Stimulated activated memory B cell treated with anti-CD40 and anti-IgM and Interleukin-4, amounts not matched to agents 10 μg/mL and 1 μg/mL and 100 μg/mL, for 72 hours (primary cell): ENCODE data around the gene GRK4.
"Not testable (repeated sequence)": the region's sequence is repeated elsewhere in the genome, so short reads cannot be mapped to it uniquely, and the experiment has no call there.

Experiments used
- ATAC-seq: fragments of 150-1000 bp; cut with Tn5 transposase; 2 replicates; pipeline ENCODE4 v1.10.0; 2021
- H3K27ac Mint-ChIP-seq: one replicate; pipeline ENCODE4 v1.8.0; 2022; ENCODE audit warnings: mild to moderate bottlenecking, mixed read lengths
- H3K27me3 Mint-ChIP-seq: one replicate; pipeline ENCODE4 v1.8.0; 2022; ENCODE audit warnings: mixed read lengths
- H3K36me3 Mint-ChIP-seq: one replicate; pipeline ENCODE4 v1.8.0; 2022; ENCODE audit warnings: mixed read lengths
- H3K4me1 Mint-ChIP-seq: one replicate; pipeline ENCODE4 v1.8.0; 2022; ENCODE audit warnings: mixed read lengths
- H3K4me3 Mint-ChIP-seq: one replicate; pipeline ENCODE4 v1.8.0; 2022; ENCODE audit warnings: mild to moderate bottlenecking, moderate library complexity, mixed read lengths
- H3K9me3 Mint-ChIP-seq: one replicate; pipeline ENCODE4 v1.8.0; 2022; ENCODE audit warnings: mixed read lengths

GRK4 gene

DNA sequence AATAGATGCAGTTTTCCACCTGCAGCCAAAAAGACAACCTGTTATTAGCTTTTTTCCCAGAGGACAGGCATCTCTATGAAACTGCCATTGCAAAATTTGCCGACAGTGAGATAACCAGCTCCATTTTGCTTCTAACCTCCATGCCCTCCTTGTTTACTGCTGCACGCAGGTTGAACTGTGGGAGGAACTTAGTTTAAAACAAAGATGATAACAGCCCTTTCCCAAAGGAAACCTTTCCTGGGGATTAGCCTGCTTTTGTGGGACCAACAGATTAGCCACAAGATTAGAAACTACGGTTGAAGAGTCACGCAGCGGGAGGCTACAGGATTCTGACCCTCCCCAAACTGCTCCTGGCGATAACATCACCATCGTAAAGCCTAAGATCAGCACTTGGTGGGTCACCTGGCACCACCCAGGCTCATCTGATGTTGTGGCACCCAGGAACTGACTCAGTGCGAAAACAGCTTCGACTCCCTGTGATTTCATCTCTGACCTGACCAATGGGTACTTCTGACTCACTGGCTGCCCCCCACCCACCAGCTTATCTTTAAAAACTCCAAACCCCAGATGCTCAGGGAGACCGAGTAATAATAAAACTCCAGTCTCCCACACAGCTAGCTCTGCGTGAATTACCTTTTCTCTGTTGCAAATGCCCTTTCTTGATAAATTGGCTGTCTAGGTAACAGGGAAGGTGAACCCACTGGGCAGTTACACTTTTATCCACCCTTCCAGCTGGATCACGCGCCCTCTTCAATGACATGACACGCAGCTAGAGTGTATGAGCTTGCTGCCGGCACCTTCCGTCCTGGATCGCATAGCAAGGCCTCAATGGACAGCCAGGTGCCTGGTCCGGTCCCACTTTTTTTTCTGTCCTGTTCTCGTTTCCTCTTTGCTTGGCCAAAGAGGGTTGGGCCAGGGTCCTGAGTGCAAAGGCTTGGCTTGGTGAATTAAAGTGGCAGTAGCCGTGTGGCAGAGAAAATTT lies 27.3 kb upstream of the GRK4 start:
- ATAC-seq, result peak; percentile 32
- peaks cover 64% of the 10 kb centered on the region for H3K4me1 Mint-ChIP-seq

DNA sequence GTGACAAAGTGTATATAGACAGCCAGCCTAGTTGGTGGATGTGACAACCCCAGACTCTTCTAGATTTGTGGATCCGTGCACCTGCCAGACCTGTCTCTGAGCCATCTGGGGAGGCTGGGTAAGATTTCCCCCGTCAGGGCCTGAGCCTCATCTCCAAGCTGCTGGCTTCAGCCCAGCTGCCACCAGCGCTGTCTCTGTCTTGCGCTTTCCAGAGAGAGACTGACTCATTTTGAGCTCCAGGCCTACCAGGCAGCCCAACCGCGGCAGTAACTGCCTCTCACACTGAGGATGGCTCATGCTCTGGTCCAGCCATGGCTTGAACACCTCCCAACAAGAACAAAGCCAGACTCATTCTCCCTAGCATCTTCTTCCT lies 26.6 kb upstream of the GRK4 start:
- no peaks in the 10 kb centered on the region for H3K9me3 Mint-ChIP-seq
- peak overlapping the region; percentile 86 for H3K27ac Mint-ChIP-seq
- H3K4me1 Mint-ChIP-seq, result peaks cover 57% of the 10 kb centered on the region
- peak; percentile 32 for ATAC-seq
- H3K4me3 Mint-ChIP-seq, result peak overlapping the region; percentile 87
- peaks cover 59% of the 10 kb centered on the region for H3K36me3 Mint-ChIP-seq
- H3K27me3 Mint-ChIP-seq, result no peaks in the 10 kb centered on the region

More for the DNA sequence above, 27.3 kb upstream of the GRK4 start:
- Mint-ChIP-seq H3K9me3 (no peaks in the 10 kb centered on the region), H3K36me3 (peaks cover 54% of the 10 kb centered on the region), H3K27me3 (no peaks in the 10 kb centered on the region), H3K4me3 (peak overlapping the region; percentile 87), H3K27ac (peak overlapping the region; percentile 86)

DNA sequence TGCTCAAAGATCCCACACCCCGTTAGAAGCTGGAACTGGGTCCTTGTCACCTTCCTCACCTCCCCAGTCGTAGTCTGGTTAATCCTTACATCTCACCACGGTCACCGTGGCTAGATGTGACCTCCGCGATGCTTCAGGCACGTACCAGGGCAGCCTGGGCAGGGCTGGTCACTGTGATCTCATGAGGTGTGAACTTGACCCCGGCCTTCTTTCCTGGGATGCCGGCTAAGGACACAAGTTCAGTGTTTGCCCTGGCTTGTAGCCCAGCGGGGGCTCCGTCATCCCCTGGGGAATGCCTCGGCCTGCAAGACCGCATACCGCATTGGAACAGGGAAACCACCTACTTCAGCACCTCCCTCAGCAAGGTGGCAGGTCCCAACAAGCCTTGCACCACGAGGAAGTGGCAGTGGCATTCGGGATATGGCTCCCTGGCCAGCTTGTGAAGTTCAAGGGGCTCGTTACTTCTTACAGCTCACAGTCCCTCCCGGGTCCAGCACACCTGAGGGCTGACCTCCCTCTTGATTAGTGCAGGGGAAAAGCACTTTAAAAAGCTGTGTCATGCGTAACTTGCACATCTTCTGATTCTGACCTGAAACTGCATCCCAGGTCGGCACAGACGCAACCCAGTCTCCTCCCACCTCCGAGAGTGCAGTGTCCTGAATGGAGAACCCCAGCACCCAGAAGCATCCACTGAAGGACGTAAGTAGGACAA lies 26.1 kb upstream of the GRK4 start:
- H3K4me1 Mint-ChIP-seq, result peaks cover 53% of the 10 kb centered on the region
- H3K9me3 Mint-ChIP-seq, result no peaks in the 10 kb centered on the region
- no peaks in the 10 kb centered on the region for H3K27me3 Mint-ChIP-seq
- peaks cover 57% of the 10 kb centered on the region for H3K36me3 Mint-ChIP-seq
- ATAC-seq, result peak; percentile 29
- peak overlapping the region; percentile 87 for H3K4me3 Mint-ChIP-seq
- H3K27ac Mint-ChIP-seq, result peak overlapping the region; percentile 86

- Mint-ChIP-seq H3K9me3 (no peaks in the 10 kb centered on the region), H3K4me1 (peaks cover 53% of the 10 kb centered on the region), H3K27me3 (no peaks in the 10 kb centered on the region), H3K27ac (peak overlapping the region; percentile 86), H3K36me3 (peaks cover 62% of the 10 kb centered on the region), H3K4me3 (no peak overlapping the region)
- ATAC-seq, result no peak
Measured at GRCh38 chr4:2937986-2938385, 25.4 kb upstream of the GRK4 start.

DNA sequence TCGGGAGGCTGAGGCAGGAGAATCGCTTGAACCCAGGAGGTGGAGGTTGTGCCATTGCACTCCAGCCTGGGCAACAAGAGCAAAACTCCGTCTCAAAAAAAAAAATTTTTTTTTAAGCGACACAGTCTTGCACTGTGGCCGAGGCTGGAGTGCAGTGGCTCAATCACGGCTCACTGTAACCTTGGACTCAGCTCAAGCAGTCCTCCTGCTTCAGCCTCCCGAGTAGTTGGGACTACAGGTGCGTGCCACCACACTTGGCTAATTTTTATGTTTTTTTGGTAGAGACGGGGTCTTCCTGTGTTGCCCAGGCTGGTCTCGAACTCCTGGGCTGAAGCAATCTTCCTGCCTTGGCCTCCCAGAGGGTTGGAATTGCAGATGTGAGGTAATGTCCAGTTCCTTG lies 25.0 kb upstream of the GRK4 start:
- Mint-ChIP-seq H3K27ac (peak overlapping the region; percentile 86), H3K4me1 (peaks cover 53% of the 10 kb centered on the region), H3K36me3 (peaks cover 62% of the 10 kb centered on the region)
- H3K27me3 Mint-ChIP-seq, H3K9me3 Mint-ChIP-seq, ATAC-seq, H3K4me3 Mint-ChIP-seq: not testable (repeated sequence)

- ATAC-seq, result no peak
- H3K4me3 Mint-ChIP-seq, result no peak overlapping the region
- no peaks in the 10 kb centered on the region for H3K9me3 Mint-ChIP-seq
- H3K36me3 Mint-ChIP-seq, result peaks cover 62% of the 10 kb centered on the region
- no peaks in the 10 kb centered on the region for H3K27me3 Mint-ChIP-seq
- H3K27ac Mint-ChIP-seq, result peak overlapping the region; percentile 19
- peaks cover 53% of the 10 kb centered on the region for H3K4me1 Mint-ChIP-seq
Measured at GRCh38 chr4:2938906-2939305, 24.5 kb upstream of the GRK4 start.

DNA sequence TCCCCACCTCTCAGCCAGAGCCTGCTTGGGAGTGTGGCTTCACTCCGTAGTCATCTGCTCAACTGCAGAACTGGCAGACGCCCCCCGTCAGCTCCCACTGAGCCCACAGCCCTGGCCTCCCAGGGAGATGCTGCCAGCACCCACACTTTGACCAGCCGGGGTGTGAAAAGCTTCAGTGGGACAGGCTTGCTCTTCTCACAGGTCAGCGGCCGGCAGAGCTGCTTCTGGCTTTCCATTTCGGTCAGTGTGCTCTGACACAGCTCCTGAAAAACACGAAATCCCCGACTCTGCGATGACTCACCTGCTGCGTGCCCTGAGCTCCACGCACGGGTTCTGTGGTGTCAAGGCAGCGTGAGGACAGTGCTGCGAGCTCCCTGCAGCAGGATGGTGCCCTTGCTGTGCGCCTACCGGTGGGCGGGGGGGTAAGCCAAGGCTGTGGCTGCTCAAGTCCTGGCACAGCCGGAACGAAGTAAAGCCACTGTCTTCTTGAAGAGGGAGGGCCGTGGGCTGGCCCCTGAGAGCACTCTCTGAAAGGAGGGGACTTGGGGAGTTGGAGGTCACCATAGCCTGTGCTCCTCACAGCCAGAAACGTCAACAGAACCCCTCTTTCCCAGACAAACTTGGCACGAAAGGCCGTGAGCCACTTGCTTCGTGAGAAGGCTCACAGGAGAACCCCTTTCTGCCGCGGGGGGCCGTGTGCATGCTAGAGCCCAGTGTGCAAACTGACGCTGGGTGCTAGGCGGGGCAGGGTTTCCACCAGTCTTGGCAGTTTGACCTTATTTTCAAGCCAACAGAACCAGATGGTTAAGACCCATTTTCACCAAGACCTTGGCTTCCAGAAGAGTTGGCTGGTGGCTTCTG lies 23.8 kb upstream of the GRK4 start:
- H3K27me3 Mint-ChIP-seq, result no peaks in the 10 kb centered on the region
- H3K36me3 Mint-ChIP-seq, result peaks cover 68% of the 10 kb centered on the region
- peaks cover 57% of the 10 kb centered on the region for H3K4me1 Mint-ChIP-seq
- ATAC-seq, result no peak
- H3K4me3 Mint-ChIP-seq, result no peak overlapping the region
- H3K27ac Mint-ChIP-seq, result peak overlapping the region; percentile 19
- no peaks in the 10 kb centered on the region for H3K9me3 Mint-ChIP-seq

- peaks cover 54% of the 10 kb centered on the region for H3K4me1 Mint-ChIP-seq
- H3K36me3 Mint-ChIP-seq, result peaks cover 77% of the 10 kb centered on the region
- ATAC-seq, result no peak
- H3K27ac Mint-ChIP-seq, result no peak overlapping the region
- no peaks in the 10 kb centered on the region for H3K9me3 Mint-ChIP-seq
- H3K4me3 Mint-ChIP-seq, result no peak overlapping the region
- H3K27me3 Mint-ChIP-seq, result no peaks in the 10 kb centered on the region
Measured at GRCh38 chr4:2940267-2941137, 22.9 kb upstream of the GRK4 start.

GRCh38 chr4:2941138-2942036 lies 22.0 kb upstream of the GRK4 start:
- H3K36me3 Mint-ChIP-seq, result peaks cover 86% of the 10 kb centered on the region
- no peak overlapping the region for H3K27ac Mint-ChIP-seq
- H3K27me3 Mint-ChIP-seq, result no peaks in the 10 kb centered on the region
- H3K4me1 Mint-ChIP-seq, result peaks cover 50% of the 10 kb centered on the region
- H3K9me3 Mint-ChIP-seq, result no peaks in the 10 kb centered on the region
- H3K4me3 Mint-ChIP-seq, result no peak overlapping the region
- no peak for ATAC-seq

GRCh38 chr4:2942037-2942531 lies 21.3 kb upstream of the GRK4 start:
- Mint-ChIP-seq H3K4me3 (no peak overlapping the region), H3K27ac (peak overlapping the region; percentile 69), H3K36me3 (peaks cover 89% of the 10 kb centered on the region), H3K9me3 (no peaks in the 10 kb centered on the region), H3K27me3 (no peaks in the 10 kb centered on the region), H3K4me1 (peaks cover 44% of the 10 kb centered on the region)
- ATAC-seq, result no peak

GRCh38 chr4:2942532-2943363 lies 20.6 kb upstream of the GRK4 start:
- Mint-ChIP-seq H3K9me3 (no peaks in the 10 kb centered on the region), H3K4me3 (no peak overlapping the region), H3K36me3 (peaks cover 89% of the 10 kb centered on the region), H3K4me1 (peaks cover 37% of the 10 kb centered on the region), H3K27me3 (no peaks in the 10 kb centered on the region), H3K27ac (peak overlapping the region; percentile 69)
- peak; percentile 68 for ATAC-seq

GRCh38 chr4:2943364-2944090 lies 19.8 kb upstream of the GRK4 start:
- no peak for ATAC-seq
- H3K36me3 Mint-ChIP-seq, result peaks cover 90% of the 10 kb centered on the region
- no peaks in the 10 kb centered on the region for H3K9me3 Mint-ChIP-seq
- H3K4me3 Mint-ChIP-seq, result no peak overlapping the region
- H3K4me1 Mint-ChIP-seq, result peaks cover 35% of the 10 kb centered on the region
- no peaks in the 10 kb centered on the region for H3K27me3 Mint-ChIP-seq
- H3K27ac Mint-ChIP-seq, result peak overlapping the region; percentile 41
